Dermis microvascular lymphatic vessel endothelial cell (primary cell): ENCODE measurements around the gene ZNF343. TPM values are rescaled to one million over a fixed set of nuclear protein-coding genes. Genes with fewer than 3 reads are reported as not detected.
"Not testable (repeated sequence)": the region's sequence is repeated elsewhere in the genome, so short reads cannot be mapped to it uniquely, and the experiment has no call there.

Experiments
- DNase-seq, 2 donors: peaks; one replicate each; pipeline versions ENCODE4 v3.0.0 to v3.0.0-alpha.2; 2010; ENCODE audit warnings: low read depth in 2 of 2
- total RNA-seq: library from RNA; depleted of rRNA; stranded (reverse); fragments of >200 nt; gene quantifications from 2 replicates; pipeline ENCODE4 v1.2.1, GENCODE V29; 2014

ZNF343 gene
- total RNA-seq = 6.5 and 7.2 TPM in 2 replicates

- peak; percentile 72 to 87 for DNase-seq
Measured at GRCh38 chr20:2508631-2509467, at the start of gene ZNF343. Gene ZNF343 (minus strand): TSS chr20:2508915. CDS start chr20:2493895, 15,020 bp downstream.

DNA sequence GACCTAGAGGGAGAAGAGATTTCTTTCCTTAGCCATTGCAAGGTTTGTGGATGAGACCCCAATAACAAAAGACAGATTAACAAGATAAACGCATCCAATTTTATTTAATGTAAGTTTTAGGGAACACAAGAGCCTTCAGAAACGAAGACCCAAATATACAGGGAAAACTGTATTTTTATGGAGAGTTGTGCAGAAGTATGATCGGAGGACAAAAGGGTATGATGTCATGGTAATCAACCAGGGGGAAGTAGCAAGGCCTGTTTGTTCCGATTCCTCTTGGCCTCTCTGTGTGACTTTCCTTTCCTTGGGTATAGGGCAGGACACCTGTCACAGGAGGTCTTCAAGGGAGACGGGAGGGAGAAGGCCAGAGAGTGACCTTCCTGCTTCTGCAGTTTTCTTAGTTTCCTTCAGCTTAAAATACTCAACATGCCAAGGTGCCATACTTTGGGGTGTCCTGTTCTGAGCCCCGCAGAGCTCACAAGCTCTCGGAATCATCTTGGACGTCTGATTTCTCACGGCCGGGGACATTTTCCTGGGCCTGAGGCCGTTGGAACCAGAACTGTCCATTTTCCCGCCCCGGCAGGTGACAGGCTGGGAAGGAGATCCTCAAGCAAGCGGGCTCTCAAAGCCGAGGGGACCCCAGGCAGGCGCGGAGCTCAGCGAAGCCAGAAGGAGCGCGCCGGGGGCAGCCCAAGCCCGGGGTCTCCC lies 49.3 kb upstream of the ZNF343 start:
- no peak for DNase-seq

DNA sequence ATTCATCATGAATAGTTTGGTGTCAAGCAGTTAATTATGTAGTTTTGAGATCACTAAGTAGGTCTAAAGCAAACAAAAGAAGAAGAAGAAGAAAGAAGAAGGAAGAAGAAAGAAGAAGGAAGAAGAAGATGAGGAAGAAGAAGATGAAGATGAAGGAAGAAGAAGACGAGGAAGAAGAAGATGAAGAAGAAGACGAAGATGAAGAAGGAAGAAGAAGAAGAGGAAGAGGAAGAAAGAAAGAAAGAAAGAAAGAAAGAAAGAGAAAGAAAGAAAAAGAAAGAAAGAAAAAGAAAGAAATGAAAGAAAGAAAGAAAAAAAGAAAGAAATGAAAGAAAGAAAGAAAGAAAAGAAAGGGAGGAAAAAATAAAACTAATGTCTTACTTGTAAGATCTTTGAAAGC lies 36.9 kb upstream of the ZNF343 start:
- DNase-seq = no peak

DNA sequence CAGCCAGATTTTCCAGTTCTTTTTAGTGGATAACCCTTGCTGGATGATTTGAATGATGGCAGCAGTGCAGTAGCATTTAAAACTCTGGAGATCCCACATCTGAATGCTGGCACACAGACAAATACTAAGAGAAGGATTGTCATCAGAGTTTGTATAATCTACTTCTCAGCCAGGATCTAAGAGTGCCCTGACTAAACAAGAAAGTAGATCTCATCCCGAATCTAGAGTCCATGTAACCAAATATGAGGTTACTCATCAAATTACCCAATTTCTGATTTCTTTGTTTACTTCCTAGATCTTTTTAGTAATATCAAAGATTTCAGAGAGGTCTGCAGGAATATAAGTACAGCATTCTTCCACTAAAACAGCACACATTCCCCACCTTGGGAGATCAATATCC lies 35.5 kb upstream of the ZNF343 start:
- no peak for DNase-seq

DNA sequence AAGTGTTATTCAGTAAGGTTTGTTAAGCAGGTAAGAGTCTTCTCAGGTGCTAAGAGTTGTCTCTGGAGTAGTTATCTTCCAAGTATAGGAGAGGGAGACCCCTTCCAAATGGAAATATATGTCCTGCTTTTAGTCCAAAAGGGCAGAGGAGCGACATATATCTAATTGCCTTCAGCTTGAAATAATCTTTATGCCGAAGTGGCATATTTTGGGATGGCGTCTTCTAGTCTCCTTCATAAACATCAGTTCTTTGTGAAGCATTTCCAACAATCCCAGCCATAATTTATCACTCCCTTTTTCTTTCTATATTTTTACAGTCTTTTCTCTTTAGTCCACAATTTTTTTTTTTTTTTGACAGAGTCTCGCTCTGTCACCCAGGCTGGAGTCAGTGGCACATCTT lies 33.6 kb upstream of the ZNF343 start:
- no peak for DNase-seq

GRCh38 chr20:2541940-2542339 lies 33.2 kb upstream of the ZNF343 start:
- DNase-seq = no peak

- DNase-seq = no peak
Measured at GRCh38 chr20:2538931-2539720, 30.4 kb upstream of the ZNF343 start.

- no peak for DNase-seq
Measured at GRCh38 chr20:2538356-2538755, 29.6 kb upstream of the ZNF343 start.

DNA sequence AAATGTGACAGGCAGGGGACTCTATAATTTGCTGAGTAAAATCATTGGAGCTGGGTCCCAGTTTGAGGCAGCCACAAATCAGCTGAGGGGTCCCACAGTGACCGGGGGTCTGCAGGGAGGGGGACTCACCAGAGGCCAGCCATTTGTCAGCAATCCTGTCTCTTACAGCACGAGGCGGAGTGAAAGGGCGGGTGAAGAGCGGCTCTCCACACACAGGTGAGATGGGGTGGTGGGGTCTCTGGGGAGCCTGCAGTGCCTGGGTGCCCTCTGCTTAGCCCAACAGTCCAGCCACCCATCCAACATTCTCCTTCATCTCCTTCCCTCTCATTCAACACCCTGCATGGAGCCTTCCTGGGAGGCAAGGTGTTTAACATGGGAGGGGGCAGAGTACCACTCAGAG lies 28.4 kb upstream of the ZNF343 start:
- no peak for DNase-seq

DNA sequence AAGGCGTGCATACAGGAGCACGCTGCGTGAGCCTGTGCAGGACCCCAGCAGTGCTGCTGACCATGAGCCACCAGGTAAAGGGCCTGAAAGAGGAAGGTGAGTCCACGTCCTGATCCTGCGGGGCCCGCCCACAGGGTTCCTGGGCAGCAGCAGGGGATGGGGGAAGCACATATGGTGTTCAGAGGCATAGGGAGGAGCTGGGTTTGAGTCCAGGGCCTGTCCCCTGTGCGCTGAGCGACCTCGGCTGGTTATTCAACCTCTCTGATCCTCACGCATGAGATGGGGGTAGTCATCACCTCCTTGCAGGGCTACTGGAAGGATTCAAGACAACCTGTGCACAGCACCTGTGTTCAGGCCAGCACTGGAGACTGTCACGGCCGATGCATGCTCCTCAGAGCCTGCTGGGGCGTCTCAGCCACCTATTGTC lies 27.9 kb upstream of the ZNF343 start, which contains the start of gene TMC2:
TSS of gene TMC2 (plus strand) at position 14 of the 427 bp plus-strand sequence. CDS start at position 63, 49 bp downstream.
- no peak for DNase-seq

DNA sequence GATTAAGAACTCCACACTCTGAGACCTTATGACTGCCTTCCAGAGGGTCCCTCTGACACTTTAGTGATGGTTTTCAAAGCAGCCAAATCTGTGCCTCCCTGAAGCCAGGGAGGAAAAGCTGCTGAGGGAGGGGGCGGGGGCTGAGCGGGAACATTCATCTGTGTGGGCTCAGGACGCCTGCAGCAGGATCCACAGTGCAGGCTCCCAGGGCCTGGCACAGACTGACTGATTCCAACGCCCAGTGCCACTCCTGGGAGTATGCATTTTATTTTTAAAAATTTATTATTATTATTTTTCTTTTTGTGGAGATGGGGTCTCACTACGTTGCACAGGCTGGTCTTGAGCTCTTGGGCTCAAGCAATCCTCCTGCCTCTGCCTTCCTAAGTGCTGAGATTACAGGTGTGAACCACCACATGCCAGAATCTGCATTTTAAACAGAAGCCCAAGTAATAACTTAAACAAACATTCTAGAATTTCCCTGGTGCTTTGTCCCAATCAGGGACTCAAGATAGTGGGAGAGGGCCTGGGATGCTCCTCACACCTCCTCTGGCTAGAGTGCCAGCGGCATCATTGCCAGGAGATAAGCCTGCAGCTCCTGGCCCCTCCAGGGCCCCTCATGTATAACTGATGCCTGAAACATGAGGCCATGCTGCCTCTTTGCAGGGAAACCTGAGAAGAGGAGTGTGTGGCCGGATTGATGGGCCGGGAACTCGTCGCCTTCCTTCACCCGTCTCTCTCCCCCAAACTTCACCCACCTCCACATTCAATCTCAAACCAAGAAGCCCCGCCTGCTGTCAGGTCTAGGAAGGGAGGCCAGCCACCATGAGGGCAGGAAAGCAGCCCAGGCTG lies 27.2 kb upstream of the ZNF343 start:
- DNase-seq = no peak

DNA sequence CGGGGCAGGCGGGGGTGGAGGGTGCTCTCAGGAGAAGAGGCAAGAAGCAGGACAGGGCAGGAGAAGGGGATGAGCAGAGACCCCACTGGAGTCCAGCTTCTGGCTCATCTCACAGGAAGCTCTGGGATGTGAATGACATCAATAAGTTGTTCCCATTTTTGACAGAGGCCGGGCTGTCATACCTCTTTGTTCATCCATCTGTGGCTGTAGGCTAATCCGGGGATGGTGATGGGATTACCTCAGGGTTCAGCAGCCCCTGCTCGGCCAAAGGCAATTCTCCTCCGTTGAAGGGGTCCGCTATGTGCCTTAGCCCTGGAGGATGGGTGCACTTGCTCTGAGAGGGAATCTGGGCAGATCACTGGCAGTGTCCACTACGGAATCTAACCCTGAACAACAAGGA lies 24.4 kb upstream of the ZNF343 start:
- DNase-seq = no peak

- DNase-seq = no peak
Measured at GRCh38 chr20:2528671-2529271, 20.1 kb upstream of the ZNF343 start.

GRCh38 chr20:2527762-2528161 lies 19.0 kb upstream of the ZNF343 start:
- DNase-seq = no peak

GRCh38 chr20:2526218-2526583 lies 17.5 kb upstream of the ZNF343 start:
- not testable (repeated sequence) for DNase-seq

- peak in 1 of 2 donors; percentile 55 for DNase-seq
Measured at GRCh38 chr20:2524709-2525506, 16.2 kb upstream of the ZNF343 start.

- peak; percentile 41 to 76 for DNase-seq
Measured at GRCh38 chr20:2523919-2524708, 15.4 kb upstream of the ZNF343 start.

GRCh38 chr20:2522826-2523429 lies 14.2 kb upstream of the ZNF343 start:
- not testable (repeated sequence) for DNase-seq
